ENCODE results near the gene CD81.

CD81 gene

DNA sequence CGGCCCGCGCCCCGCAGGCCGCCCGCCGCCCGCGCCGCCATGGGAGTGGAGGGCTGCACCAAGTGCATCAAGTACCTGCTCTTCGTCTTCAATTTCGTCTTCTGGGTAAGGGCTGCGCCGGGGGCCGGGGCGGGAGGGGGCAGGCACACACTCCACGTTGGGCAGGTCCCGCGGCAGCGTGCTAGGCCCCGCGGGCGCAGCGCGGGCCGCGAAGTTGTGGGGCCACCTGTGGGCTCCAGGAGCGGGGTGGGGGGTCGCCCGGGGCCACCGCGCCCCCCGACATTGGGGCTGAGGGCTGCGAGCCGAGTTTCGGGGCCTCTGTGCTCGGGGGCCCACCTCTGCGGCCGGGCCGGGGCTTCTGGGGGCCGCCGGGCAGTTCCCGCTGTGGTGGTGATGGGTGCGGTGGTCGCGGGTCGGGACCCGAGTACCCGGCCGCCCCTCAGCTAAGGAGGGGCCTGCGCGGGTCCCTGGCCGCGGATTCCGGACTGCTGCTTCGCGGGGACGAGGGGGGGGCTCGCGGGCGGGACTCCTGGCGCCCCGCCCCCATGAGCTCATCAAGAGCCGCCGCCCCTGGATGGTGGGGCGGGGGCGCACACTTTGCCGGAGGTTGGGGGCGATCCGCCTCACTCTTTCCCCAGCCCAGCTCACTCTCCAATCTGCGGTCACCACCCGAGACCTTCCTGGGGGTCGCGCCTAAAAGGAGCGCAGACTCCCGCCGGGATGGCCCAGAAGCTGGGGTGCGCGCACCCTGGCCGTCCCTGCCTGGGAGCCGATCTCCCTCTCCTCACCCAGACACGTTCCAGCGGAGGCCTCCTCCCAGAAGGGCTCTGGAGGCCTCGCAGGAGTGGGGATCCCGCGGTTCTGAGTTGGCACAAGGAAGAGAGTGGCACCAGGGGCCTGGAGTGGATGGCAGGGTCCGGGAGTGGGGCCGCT, 667 bp downstream of the CD81 start:
- peak; percentile 57 for DNase-seq

DNA sequence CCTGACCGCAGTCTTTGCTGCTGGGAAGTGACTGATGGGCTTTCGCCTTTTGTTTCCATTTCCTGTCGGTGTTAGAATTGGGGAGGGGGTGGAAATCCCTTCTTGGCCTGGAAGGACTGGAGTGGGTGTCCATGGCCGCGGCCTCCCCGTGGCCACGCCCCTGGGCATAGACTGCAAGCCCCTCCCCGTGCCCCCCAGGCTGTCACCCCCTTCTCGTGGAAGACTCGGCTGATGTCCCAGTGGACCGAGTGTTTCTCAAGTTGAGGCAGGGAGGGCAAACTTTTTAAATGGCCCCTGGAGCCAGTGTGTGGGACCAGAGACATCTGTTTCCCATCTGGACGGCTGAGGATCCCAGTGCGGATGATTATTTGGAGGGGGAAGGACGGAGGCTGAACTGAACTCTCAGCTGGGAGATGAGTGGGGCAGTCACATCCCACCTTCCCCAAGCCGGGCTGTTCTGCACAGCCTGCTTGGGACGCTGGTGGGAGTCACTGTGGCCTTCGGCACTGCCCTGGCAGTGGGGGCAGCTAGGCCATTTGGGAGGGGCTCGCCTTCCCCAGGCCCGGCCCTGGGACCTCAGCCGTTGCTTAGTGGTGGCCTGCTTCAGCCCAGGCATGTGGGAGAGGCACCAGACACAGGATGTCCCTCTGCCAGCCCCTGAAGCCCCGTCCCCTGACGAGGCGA, 1.6 kb downstream of the CD81 start:
- DNase-seq, result peak; percentile 54

DNA sequence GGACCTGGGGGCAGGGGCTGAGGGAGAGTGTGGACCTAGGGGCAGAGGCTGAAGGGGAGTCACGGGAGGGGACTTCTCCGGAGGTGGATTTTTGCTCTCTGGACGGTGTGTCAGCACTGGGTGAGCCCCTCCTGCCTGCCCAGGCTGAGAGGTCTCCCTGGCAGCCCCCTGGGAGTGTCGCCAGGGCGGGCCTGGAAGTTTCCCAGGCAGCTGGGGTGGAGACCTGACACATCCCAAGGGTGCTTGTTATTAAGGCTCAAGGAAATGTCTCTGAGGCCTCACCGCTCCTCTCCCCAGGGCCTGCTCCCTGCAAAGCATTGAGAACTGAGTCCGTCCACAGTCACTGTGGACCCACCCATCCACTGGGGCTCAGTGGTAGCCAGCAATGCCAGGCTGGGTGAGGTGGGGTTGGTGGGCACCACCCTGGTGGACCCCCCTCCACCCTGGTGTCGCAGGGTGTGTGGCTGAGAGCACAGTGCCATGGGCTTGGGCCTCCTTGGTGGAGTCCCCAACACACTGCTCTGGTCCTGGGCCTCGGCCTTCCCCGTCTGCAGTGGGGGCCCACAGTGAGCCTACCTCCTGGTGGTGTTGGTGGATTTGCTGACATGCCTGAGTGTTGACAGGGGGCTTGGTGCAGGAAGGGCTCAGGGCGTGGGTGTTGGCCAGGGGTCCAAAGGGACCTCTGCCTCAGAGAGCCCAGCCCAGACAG, 2.5 kb downstream of the CD81 start:
- peak; percentile 32 for DNase-seq

DNA sequence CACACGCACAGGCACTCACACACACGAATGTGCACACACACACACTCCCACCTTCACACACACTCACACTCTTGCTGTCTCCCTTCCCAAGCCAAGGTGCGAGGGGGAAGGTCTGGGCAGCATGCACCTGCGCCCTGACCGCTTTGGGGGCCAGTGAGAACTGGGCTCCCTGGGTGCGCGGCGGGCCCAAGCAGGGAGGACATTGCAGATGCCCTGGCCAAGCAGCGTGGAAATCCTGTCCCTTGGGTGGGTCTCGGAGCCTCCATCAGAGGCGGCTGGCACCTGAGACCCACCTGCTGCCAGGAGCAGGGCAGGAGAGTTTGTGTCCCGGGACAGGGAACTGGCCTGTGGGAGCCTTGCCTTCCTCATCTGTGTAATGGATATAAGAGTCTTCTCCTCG, 3.3 kb downstream of the CD81 start:
- no peak for DNase-seq

DNA sequence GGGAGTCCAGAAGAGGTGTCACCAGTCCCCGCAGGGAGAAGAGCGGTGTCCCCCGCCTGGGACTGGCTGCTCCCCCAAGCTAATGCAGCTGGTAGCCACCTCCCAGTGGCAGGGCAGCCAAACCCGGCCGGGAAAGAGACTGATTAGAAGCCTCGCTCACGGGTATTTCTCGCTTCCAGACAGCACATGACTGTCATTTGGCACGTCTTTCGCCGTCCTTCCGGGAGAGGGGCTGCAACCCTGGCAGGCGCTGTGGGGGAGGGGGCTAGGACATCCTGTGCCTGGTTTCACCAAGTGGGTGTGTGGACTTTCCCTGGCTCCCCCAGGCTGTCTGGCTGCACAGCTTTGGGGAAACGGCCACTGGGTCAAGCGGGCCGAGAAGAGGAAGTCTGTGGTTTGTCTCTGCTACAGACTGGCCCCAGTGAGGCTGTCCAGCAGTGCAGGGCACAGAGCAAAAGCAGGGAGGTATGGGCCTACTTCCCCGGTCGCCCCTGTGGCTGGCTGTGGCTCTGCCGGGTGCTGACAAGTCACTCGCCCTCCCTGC, 3.8 kb downstream of the CD81 start:
- no peak for DNase-seq

DNA sequence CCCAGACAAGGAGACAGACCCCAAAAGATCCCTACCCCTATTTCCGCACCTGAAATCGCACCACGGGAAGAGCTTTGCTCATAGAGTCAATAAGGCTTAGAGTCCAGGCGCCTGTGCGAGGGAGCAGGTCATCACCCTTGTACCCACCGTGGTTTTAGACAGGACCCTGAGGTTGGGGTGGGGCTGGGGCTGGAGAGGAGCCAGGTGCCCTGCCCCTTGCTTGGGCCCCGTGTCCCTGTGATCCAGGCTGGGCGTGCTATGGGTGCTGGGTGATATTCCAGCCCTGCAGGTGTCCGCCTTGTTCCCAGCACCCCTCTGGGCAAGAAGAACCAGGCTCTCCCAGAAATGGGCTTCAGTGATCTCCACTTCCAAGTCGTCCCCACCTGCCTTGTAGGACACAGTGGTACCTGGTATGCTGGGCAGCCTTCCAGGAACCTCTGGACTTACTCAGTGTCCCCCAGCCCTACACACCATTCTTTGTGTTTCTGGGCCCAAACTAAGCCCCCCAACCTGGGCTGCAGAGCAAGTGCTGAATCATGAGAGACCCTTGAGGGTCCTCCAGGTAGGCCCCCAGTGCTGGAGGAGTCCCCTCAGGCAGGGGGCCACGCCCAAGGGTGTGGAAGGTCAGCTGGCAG, 4.5 kb downstream of the CD81 start:
- no peak for DNase-seq

DNA sequence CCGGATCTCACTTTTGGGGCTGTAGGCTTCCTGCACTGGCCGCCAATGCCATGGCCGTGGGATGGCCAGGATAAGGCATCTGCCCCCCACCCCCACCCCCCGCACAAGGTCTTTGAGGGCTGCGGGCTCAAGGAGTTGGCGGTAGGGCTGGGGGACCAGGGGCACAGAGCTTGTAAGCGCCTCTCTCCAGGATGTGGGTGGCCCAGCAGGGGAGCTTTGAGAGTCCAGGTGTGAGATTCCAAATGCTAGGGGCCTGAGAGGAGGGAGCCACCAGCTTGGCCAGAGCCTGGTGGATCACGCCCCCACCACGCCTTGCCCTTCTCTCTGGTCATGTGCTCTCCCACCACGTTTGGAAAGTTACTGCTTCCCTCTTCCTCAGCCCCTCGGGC, 5.0 kb downstream of the CD81 start:
- no peak for DNase-seq

DNA sequence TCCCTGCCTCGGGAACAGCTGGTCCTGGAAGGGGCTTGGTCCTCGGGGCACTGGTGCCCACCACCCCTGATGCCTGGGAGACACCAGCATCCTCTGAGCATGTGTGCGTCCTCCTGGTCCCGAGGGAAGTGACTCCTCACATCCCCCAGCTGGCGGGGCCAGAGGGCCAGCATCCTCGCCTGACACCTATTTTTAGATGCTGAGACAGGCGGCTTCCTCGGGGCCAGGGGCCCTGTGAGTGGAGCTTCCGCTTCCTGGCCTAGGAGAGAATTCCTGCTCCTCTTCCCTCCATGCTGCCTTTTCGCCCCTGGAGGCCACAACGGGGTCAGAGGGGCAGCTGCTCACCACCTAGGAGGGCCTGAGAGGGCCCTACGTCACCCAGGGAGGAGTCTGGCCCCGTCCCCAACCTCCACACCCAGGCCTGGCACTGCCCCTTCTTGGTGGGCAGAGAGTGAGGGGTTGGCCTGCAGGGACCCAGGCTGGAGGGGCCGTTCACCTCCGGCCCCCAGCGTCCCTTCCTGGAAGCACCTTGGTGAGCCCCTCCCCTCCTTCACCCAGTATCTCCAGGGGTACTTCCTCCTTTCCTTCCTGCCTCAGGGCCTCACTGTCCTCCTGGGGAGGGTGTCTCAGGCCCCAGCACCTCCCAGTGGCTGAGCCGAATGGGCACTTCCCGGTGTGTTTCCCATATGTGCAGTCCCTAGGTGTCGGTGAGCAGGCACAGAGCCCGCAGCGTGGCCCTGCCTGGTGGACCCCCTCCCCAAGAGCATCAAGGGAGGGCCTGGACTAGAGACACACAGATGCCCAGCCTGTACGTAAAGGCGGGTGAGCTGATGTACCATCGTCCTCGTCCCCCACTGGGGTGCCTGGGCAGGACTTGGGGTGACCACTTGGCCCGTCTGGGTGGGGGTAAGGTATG, 6.1 kb downstream of the CD81 start:
- DNase-seq, result peak; percentile 73

DNA sequence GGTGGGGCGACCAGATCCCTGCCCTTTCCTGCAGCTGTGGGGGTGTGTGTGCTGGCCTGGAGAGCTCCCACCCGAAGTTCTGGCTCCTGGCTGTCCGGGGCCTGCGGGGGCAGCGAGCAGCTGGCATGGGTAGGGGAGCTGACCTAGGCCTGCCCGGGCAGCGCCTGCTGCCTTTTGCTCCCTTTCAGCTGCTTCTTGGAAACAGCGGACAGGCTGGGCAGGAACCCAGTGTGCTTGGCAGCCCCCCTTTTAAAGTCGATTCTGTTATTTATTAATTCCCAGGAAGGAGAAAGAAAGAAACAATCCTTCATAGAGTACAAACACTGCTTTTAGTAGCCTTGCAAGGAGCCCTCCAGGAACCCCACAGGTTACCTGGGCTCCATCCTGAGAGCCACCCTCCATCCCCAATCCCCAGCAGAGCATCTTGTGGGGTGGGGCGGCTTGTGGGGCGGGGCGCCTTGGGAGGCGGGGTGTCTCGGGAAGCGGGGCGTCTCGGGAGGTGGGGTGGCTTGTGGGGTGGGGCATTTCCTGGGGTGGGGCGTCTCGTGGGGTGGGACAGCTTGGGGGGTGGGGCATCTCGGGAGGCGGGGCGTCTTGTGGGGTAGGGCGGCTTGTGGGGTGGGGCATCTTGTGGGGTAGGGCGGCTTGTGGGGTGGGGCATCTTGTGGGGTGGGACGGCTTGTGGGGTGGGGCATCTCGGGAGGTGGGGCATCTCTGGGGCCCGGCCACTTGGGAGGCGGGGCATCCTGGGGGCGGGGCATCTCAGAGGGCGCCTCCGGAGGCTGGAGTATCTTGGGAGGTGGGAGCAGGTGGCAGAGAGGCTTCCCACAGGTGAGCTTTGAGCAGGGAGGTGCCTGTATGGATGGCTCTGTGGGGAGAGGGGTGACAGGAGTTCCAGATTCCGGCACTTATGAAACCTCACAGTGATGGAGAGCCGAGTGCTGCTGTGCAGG, 7.0 kb downstream of the CD81 start:
- no peak for DNase-seq

DNA sequence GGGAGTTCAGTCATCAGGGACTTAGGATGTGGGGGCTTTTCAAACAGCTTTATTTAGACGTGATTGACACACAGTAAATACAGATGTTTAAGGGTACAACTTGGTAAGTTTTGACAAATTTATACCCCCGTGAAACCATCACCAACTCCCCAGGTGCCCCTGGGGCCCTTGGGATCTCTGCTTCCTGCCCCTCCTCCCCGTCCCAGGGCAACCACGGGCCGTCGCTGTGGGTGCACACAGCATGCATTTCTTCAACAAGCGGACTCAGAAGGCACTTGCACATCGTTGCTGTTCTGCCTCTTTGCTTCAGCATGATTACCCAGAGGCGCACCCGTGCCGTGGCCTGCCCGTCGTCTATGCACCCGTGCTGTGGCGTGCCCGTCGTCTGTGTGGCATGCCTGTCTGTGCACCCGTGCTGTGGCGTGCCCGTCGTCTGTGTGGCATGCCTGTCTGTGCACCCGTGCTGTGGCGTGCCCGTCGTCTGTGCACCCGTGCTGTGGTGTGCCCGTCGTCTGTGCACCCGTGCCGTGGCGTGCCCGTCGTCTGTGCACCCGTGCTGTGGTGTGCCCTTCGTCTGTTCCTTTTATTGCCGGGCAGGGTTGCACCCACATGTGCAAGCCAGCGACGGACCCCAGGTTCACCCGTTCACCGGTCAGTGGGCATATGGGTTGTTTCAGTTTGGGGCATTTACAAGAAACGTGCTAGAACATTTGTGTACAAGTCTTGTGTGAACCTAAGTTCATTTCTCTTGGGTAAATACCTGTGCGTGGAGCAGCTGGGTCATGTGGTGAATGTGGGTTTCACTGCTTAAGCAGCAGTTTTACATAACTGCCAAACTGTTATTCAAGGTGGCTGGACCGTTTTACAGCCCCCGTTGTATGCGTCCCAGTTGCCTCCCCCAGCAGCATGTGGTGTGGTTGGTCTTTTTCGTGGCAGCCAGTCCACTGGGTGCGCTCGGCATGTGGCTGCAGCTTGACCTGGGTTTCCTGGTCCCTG, 8.3 kb downstream of the CD81 start:
- DNase-seq, result no peak

DNA sequence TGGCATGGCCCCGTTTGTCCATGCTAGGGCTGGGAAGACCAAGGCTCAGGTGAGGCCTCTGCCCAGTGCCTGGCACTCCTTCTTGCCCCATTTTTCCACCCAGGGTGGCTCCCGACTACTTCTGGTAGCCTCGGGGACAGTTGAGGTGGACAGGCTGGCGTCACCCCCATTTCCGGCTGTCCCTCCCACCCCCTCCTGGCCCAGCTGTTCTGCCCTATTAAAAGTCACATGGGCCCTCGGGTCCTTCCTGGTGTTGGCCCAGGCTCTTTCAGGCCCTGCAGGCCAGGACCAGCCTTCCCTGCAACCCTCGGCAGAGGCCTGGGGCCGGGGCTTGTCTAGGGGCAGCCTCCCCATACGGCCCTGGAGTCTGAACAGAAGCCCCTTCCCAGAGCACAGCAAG, 9.5 kb downstream of the CD81 start:
- no peak for DNase-seq

DNA sequence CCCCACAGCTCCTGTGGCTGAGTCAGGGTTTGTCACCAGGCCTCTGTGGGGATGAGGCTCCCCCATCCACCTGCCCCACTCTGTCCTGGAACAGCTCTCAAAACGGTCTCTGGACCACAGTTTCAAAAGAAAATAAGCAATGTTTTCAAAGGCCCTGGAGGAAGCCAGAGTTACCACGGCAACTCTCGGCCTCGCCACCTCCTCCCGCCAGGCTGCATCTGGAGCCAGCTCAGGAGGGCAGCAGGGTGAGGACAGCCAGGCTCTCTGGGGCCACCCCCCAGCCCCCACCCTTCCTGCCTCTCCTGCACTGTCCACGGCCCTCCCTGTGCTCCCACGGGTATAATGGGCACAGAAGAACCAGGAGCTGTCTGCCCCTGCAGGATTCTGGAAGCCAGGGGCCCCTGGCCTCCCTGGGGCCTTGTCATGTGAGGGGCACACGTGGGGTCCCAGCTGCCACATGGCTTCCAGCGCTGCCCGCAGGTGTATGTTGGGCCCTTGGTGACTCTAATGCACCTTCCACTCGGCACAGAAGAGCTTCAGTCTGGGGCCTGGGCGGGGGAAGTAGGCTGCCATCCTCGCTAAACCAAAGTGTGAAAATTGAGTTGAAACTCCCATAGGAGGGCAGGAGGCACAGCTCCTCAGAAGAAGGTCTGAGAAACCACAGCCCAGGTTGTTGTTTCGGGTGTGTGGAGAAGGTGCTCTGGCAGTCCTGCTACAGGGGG, 10.3 kb downstream of the CD81 start:
- peak; percentile 54 for DNase-seq

DNA sequence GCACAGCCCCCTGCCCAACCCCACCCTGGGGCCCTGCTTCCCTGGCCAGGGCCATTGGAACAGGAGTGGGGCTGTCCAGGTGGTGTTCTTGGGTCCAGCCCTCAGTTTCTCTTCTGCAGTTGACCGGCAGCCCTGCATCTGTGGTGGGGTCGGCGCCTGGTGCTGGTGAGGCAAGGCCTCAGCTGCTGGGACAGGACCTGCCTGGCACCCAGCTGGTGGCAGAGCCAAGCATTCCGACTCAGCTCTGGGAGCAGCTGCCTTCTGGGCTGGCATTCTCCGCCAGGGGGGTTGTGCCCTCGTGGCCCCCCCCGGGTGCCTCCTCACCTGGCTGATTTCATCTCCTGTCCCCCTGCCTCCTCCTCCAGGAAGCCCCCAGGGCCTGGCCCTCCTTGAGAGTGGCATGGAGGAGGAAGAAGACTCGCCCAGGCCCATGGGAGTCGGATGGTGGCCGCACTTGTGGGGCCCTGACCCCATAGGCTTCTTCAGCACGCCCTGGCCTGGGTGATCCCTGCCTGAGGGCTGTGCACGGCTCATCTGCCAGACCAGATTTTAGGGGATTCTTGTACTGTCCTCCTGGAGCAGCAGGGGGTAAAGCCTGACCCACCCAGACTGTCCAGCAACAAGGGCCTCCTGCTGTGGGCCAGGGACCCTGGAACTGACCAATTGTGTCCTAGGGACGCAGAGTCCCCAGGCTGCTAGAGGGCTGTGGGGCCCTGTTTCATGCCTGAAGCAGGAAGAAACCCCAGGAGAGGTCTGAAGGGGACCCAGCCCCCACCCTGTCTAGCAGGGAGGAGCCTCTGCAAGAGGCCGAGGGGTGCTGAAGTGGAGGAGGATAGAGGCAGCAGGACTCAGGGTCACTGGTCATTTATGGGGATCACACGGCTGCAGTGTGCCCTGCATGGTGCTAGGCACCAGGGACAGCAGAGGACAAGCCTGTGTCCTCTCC, 11.6 kb downstream of the CD81 start:
- DNase-seq, result no peak

DNA sequence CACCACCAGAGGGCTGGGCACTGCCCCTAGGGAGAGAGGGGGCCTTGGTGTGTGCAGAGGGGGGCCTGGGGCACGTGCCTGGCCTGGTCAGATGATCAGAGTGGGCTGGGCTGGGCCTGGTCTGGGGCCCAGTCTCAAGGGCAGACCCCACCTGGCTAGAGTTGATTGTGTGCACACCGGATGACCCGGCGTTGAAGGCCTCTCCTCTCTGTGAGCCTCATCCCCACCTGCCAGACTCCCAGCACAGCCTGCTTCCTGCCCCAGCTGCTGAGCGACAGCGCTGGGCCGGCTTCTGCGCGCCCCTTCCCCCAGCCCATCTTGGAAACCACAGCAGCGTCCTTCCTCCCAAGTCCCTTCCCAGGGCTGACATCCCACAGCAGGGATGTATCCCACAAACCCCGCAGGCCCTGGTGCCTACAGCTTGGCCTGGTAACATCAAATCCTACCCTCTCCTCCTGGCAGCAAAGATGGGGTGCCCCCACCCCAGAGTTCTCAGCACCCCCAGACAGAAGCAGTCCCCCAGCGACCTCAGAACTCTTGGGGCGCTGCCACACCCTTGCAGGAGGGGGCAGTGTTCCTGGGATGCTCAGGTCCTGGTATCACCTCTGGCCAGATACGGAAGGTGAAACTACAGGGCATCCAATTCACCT, 12.4 kb downstream of the CD81 start:
- no peak for DNase-seq

DNA sequence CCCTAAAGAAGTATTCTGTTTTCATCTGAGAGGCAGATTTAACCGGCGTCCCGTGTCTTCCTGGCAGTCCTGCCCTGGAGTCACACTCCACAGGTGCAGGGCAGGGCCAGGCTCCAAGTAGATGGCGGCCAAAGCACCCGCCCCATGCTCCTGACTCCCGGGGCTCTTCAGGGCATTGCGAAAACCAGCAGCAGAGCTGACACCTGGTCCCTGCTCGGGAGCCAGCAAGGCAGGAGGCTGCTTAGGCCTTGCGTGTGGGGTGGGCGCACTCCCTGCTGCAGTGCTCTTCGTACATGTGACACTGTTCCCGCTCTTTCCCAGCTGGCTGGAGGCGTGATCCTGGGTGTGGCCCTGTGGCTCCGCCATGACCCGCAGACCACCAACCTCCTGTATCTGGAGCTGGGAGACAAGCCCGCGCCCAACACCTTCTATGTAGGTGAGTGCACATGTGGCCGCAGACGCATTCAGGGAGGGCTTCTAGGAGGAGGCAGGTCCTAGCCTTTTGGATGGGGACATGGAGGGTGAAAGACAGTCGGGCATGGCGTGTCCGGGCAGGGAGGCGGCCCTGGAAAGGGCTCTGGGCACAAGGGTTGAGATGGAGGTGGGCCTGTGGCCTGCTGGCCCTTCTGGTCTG, 13.1 kb downstream of the CD81 start:
- no peak for DNase-seq

DNA sequence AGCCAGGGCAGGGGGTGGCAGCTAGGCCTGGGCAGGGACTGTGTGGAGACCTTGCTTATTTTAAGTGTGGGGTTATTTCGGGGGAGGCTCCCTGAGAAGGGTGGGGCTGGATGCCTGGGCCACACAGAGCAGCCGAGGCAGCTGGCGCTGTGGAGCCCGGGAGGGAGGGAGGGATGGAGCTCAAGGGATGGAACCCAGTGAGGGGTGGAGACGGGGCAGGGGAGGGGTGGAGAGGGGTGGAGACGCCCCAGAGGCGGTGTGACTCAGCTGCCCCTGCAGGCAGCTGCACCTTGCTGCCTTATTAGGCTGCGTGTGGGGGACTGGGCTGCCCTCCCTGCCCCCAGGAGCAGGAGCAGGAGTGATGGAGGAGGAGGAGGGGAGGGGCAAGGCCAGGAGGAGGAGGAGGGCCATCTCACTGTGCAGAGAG, 13.6 kb downstream of the CD81 start:
- peak; percentile 92 for DNase-seq

All from fibroblast of skin of back (primary cell).